IMR-90 (cell line): Measurements from ENCODE around the gene C10orf105. TPM values are rescaled to one million over a fixed set of nuclear protein-coding genes. Genes with fewer than 3 reads are reported as not detected.
A peak's percentile ranks its signal among the peaks of the same experiment; 100 is the strongest.

ENCODE experiments used
- ATAC-seq: fragments of 200-7000 bp; cut with Tn5 transposase; 2 replicates; pipeline ENCODE4 v1.9.1; 2020; ENCODE audit warnings: low read depth, mild to moderate bottlenecking, moderate library complexity
- BruUV-seq: library from RNA; stranded (reverse); fragments of 400-500 nt; replicated peaks from 2 replicates; lab custom pipeline; 2021; lab: Mats Ljungman, UMichigan
- CTCF ChIA-PET: fragments of 300-600 bp; formaldehyde crosslinking; extraction: SDS; loops from one replicate; lab custom pipeline; 2021; ENCODE audit warnings: antibody characterized with exemption; lab: Yijun Ruan, JAX
- POLR2A ChIA-PET: fragments of 300-600 bp; sonication (Branson Sonifier 250); formaldehyde crosslinking; loops from one replicate; lab custom pipeline; 2022; ENCODE audit warnings: antibody characterized with exemption; ENCODE audit not compliant: unreplicated experiment; lab: Charles Lee
- DNase-seq: peaks from one replicate; pipeline ENCODE4 v3.0.0; 2013
- H2AFZ ChIP-seq: replicated peaks from 2 replicates; pipeline ENCODE3; 2013; ENCODE audit warnings: low read length, mild to moderate bottlenecking; ENCODE audit not compliant: poor library complexity
- H2AK5ac ChIP-seq: 2 replicates; pipeline ENCODE4 v1.6.1; 2013; ENCODE audit warnings: low read depth, low read length, inconsistent platforms
- H2AK9ac ChIP-seq: replicated peaks from 2 replicates; pipeline ENCODE3; 2013; ENCODE audit warnings: mild to moderate bottlenecking, low read depth, low read length, moderate library complexity; ENCODE audit not compliant: poor library complexity
- H2BK120ac ChIP-seq: 2 replicates; pipeline ENCODE4 v1.6.1; 2013; ENCODE audit warnings: low read depth, low read length, inconsistent platforms
- H2BK15ac ChIP-seq: 3 replicates; pipeline ENCODE4 v1.6.1; 2013; ENCODE audit warnings: low read depth, low read length, inconsistent platforms
- H2BK20ac ChIP-seq: 2 replicates; pipeline ENCODE4 v1.6.1; 2013; ENCODE audit warnings: low read depth, mild to moderate bottlenecking, inconsistent platforms, low read length, moderate library complexity
- H2BK5ac ChIP-seq: 2 replicates; pipeline ENCODE4 v1.6.1; 2013; ENCODE audit warnings: mild to moderate bottlenecking, low read depth, low read length, inconsistent platforms; ENCODE audit not compliant: poor library complexity, severe bottlenecking
- H3K14ac ChIP-seq: replicated peaks from 2 replicates; pipeline ENCODE4 v1.6.1; 2013; ENCODE audit warnings: low read depth, low read length, inconsistent platforms
- H3K18ac ChIP-seq: 2 replicates; pipeline ENCODE4 v1.6.1; 2013; ENCODE audit warnings: low read depth, low read length, control low read depth
- H3K23ac ChIP-seq: 2 replicates; pipeline ENCODE4 v1.6.1; 2013; ENCODE audit warnings: low read depth, low read length, inconsistent platforms
- H3K27ac ChIP-seq: 2 replicates; pipeline ENCODE4 v1.5.1; 2013; ENCODE audit warnings: mild to moderate bottlenecking, control low read depth, low read length; ENCODE audit not compliant: insufficient read depth
- H3K27me3 ChIP-seq: 2 replicates; pipeline ENCODE4 v1.6.1; 2013; ENCODE audit warnings: low read length; ENCODE audit not compliant: control insufficient read depth, insufficient read depth
- H3K36me3 ChIP-seq: 2 replicates; pipeline ENCODE4 v1.6.1; 2013; ENCODE audit warnings: low read length, mixed read lengths; ENCODE audit not compliant: control insufficient read depth, insufficient read depth
- H3K4ac ChIP-seq: 2 replicates; pipeline ENCODE4 v1.6.1; 2013; ENCODE audit warnings: low read depth, low read length, inconsistent platforms
- H3K4me1 ChIP-seq: 2 replicates; pipeline ENCODE4 v1.6.1; 2013; ENCODE audit warnings: low read length, mixed read lengths; ENCODE audit not compliant: control insufficient read depth, insufficient read depth
- H3K4me2 ChIP-seq: 2 replicates; pipeline ENCODE4 v1.6.1; 2013; ENCODE audit warnings: low read depth, mild to moderate bottlenecking, control low read depth, low read length, moderate library complexity
- H3K4me3 ChIP-seq: 2 replicates; pipeline ENCODE4 v1.5.1; 2013; ENCODE audit warnings: low read depth, mild to moderate bottlenecking, control low read depth, low read length, moderate library complexity; ENCODE audit not compliant: insufficient read depth
- H3K56ac ChIP-seq: 2 replicates; pipeline ENCODE4 v1.6.1; 2013; ENCODE audit warnings: low read length, inconsistent platforms; ENCODE audit not compliant: insufficient read depth; ENCODE audit errors: extremely low read depth
- H3K79me1 ChIP-seq, 2 experiments: 2 replicates each; pipeline ENCODE4 v1.6.1; 2013; ENCODE audit warnings: low read length in 2 of 2, inconsistent platforms in 1 of 2, low read depth in 1 of 2
- H3K9ac ChIP-seq: 2 replicates; pipeline ENCODE4 v1.6.1; 2013; ENCODE audit warnings: low read depth, low read length, control low read depth
- H3K9me1 ChIP-seq: 2 replicates; pipeline ENCODE4 v1.6.1; 2013; ENCODE audit warnings: low read length, inconsistent platforms; ENCODE audit not compliant: insufficient read depth
- H3K9me3 ChIP-seq: 2 replicates; pipeline ENCODE4 v1.6.1; 2013; ENCODE audit warnings: low read length; ENCODE audit not compliant: control insufficient read depth, insufficient read depth
- H4K20me1 ChIP-seq: 2 replicates; pipeline ENCODE4 v1.6.1; 2013; ENCODE audit warnings: low read length, inconsistent platforms; ENCODE audit not compliant: insufficient read depth
- H4K5ac ChIP-seq: 2 replicates; pipeline ENCODE4 v1.6.1; 2013; ENCODE audit warnings: mild to moderate bottlenecking, low read depth, low read length, control low read depth
- H4K8ac ChIP-seq, 2 experiments: 2 replicates each; pipeline ENCODE4 v1.6.1; 2013; ENCODE audit warnings: low read depth in 2 of 2, low read length in 2 of 2, control low read depth in 1 of 2, inconsistent platforms in 1 of 2
- H4K91ac ChIP-seq: 2 replicates; pipeline ENCODE4 v1.6.1; 2013; ENCODE audit warnings: low read depth, low read length, inconsistent platforms; ENCODE audit not compliant: insufficient read depth
- BHLHE40 ChIP-seq: fragments of 150-350 bp; IDR thresholded peaks from 2 replicates; pipeline ENCODE4 v1.6.1; 2016; ENCODE audit warnings: mild to moderate bottlenecking, low read depth, low read length
- CHD1 ChIP-seq: IDR thresholded peaks from 2 replicates; pipeline ENCODE4 v1.6.1; 2012; ENCODE audit warnings: low read depth, low read length, improper control_type of control experiment
- CTCF ChIP-seq: conservative IDR thresholded peaks from 2 replicates; pipeline ENCODE4 v1.5.1; 2012; ENCODE audit warnings: mild to moderate bottlenecking, low read depth, low read length, improper control_type of control experiment
- MXI1 ChIP-seq: IDR thresholded peaks from 2 replicates; pipeline ENCODE4 v1.6.1; 2012; ENCODE audit warnings: low read depth, mild to moderate bottlenecking, low read length, moderate library complexity, borderline replicate concordance
- RAD21 ChIP-seq: IDR thresholded peaks from 2 replicates; pipeline ENCODE4 v1.6.1; 2012; ENCODE audit warnings: low read length, improper control_type of control experiment
- RFX5 ChIP-seq: IDR thresholded peaks from 2 replicates; pipeline ENCODE4 v1.8.0; 2012; ENCODE audit warnings: low read depth, mild to moderate bottlenecking, low read length, moderate library complexity
- WGBS, 2 experiments: methylation state at CpG; one replicate each; pipeline versions ENCODE4 v1.1.5 to v1.1.7; 2013; ENCODE audit warnings: missing lambda C conversion rate in 2 of 2; ENCODE audit not compliant: insufficient read length in 1 of 2; ENCODE audit errors: extremely low coverage in 2 of 2; 5-methylcytosine and 5-hydroxymethylcytosine counted together
- dilution Hi-C: fragments of 300-500 bp; cut with HindIII; formaldehyde crosslinking; loops from one replicate; pipeline ENCODE4 v1.14.3; 2018; ENCODE audit warnings: low sequenced_read_pairs; ENCODE audit not compliant: unreplicated experiment
- in situ Hi-C: fragments of 300-500 bp; cut with MboI; formaldehyde crosslinking; loops from 3 replicates; pipeline ENCODE4 v1.14.3; 2019; ENCODE audit warnings: low sequenced_read_pairs, inconsistent platforms, mixed read lengths
- intact Hi-C: fragments of 100-400 bp; cut with micrococcal nuclease; formaldehyde crosslinking; loops from 2 replicates; pipeline ENCODE4 v1.10.0; 2022
- polyA plus RNA-seq, 3 experiments: library from polyadenylated mRNA; depleted of rRNA; stranded (reverse); fragments of >200 nt; gene quantifications; 2 replicates each; pipeline ENCODE4 v1.2.3, GENCODE V29; 2012; ENCODE audit warnings: low replicate concordance in 1 of 3
- total RNA-seq: library from RNA; depleted of rRNA; stranded (reverse); fragments of >200 nt; gene quantifications from 2 replicates; pipeline ENCODE4 v1.2.3, GENCODE V29; 2012

C10orf105 gene
- total and polyA plus RNA-seq, 2 of the 4 experiments (the other 2 are of a cell fraction) = under 0.01 TPM; not detected in 1

GRCh38 chr10:71714031-71714410 is 5.6 kb downstream of the C10orf105 start:
- H3K4ac ChIP-seq = peak overlapping the region; percentile 82
- peak overlapping the region; percentile 70 for H3K18ac ChIP-seq
- H4K20me1 ChIP-seq = no peaks in the 10 kb centered on the region
- CTCF ChIA-PET = no interaction called here
- peak overlapping the region; percentile 84; the same call in 1 of the 3 replicates for H2BK15ac ChIP-seq
- peak overlapping the region; percentile 49 for H3K9ac ChIP-seq
- dilution Hi-C loops (no loop called here), intact Hi-C loops (loop anchor here (5.0 kb wide), 2 partner anchors 53 to 98 kb away; no protein-coding TSS in a partner anchor), in situ Hi-C loops (no loop called here)
- peak overlapping the region; percentile 78 for H3K14ac ChIP-seq
- BruUV-seq = no TSS peak
- TF ChIP-seq MXI1 (no peak), CTCF (no peak), BHLHE40 (no peak), CHD1 (no peak), RAD21 (no peak), RFX5 (no peak)
- no peaks in the 10 kb centered on the region for H3K27me3 ChIP-seq
- H3K56ac ChIP-seq = no peak overlapping the region
- H2BK120ac ChIP-seq = peak overlapping the region; percentile 27; the same call in 1 of the 2 replicates
- H3K9me3 ChIP-seq = no peaks in the 10 kb centered on the region
- peak overlapping the region; percentile 9; the same call in 1 of the 2 replicates for H2AK5ac ChIP-seq
- peak overlapping the region; percentile 93 for H4K91ac ChIP-seq
- H3K23ac ChIP-seq = peak overlapping the region; percentile 71; the same call in 1 of the 2 replicates
- H3K4me1 ChIP-seq = peaks cover 26% of the 10 kb centered on the region
- no CpG with 5 or more reads among the region's 4 CpGs for WGBS, 2 experiments
- H3K9me1 ChIP-seq = no peaks in the 10 kb centered on the region
- no peak overlapping the region for H3K4me3 ChIP-seq
- H3K36me3 ChIP-seq = no peaks in the 10 kb centered on the region
- H2BK20ac ChIP-seq = no peak overlapping the region
- POLR2A ChIA-PET = no interaction called here
- DNase-seq (no peak), ATAC-seq (no peak)
- H2AK9ac ChIP-seq = peak overlapping the region; percentile 1
- no peaks in the 10 kb centered on the region for H3K79me1 ChIP-seq
- peak overlapping the region; percentile 75; the same call in 1 of the 2 replicates for H3K27ac ChIP-seq
- H4K5ac ChIP-seq = peak overlapping the region; percentile 86
- H3K4me2 ChIP-seq = no peak overlapping the region
- H2BK5ac ChIP-seq = peak overlapping the region; percentile 46
- peak overlapping the region; percentile 89 to 98 for H4K8ac ChIP-seq
- peak overlapping the region; percentile 88 for H2AFZ ChIP-seq
